H9 (cell line): ENCODE measurements around the gene FGFR4. TPM values are rescaled to one million over a fixed set of nuclear protein-coding genes. Genes with fewer than 3 reads are reported as not detected.
A peak's percentile ranks its signal among the peaks of the same experiment; 100 is the strongest.

Source experiments
- DNase-seq: peaks from one replicate; pipeline ENCODE4 v3.0.0-alpha.2; 2017
- H2AFZ ChIP-seq: one replicate; pipeline ENCODE4 v1.6.1; 2013; ENCODE audit warnings: mild to moderate bottlenecking, low read length, control low read depth, moderate library complexity
- H2AK5ac ChIP-seq: 2 replicates; pipeline ENCODE4 v1.6.1; 2013; ENCODE audit warnings: low read length, control low read depth, mixed read lengths; ENCODE audit not compliant: insufficient read length
- H2BK120ac ChIP-seq: one replicate; pipeline ENCODE4 v1.6.1; 2013; ENCODE audit warnings: low read depth, mild to moderate bottlenecking, low read length, control low read depth, inconsistent platforms; ENCODE audit not compliant: poor library complexity, severe bottlenecking
- H2BK12ac ChIP-seq: 2 replicates; pipeline ENCODE4 v1.6.1; 2013; ENCODE audit warnings: low read length, control low read depth, mixed read lengths, low read depth; ENCODE audit not compliant: insufficient read length
- H2BK15ac ChIP-seq: 2 replicates; pipeline ENCODE4 v1.6.1; 2013; ENCODE audit warnings: low read depth, low read length, control low read depth
- H2BK20ac ChIP-seq: one replicate; pipeline ENCODE4 v1.6.1; 2013; ENCODE audit warnings: low read depth, mild to moderate bottlenecking, low read length, control low read depth, inconsistent platforms; ENCODE audit not compliant: poor library complexity, severe bottlenecking
- H2BK5ac ChIP-seq: 2 replicates; pipeline ENCODE4 v1.6.1; 2013; ENCODE audit warnings: low read length, control low read depth, mixed read lengths; ENCODE audit not compliant: insufficient read length
- H3K14ac ChIP-seq: 2 replicates; pipeline ENCODE4 v1.6.1; 2013; ENCODE audit warnings: low read length, control low read depth; ENCODE audit not compliant: insufficient read depth
- H3K18ac ChIP-seq: 2 replicates; pipeline ENCODE4 v1.6.1; 2013; ENCODE audit warnings: low read depth, mild to moderate bottlenecking, mixed read lengths, low read length, control low read depth; ENCODE audit not compliant: insufficient read length
- H3K23ac ChIP-seq: 2 replicates; pipeline ENCODE4 v1.6.1; 2013; ENCODE audit warnings: low read length, control low read depth, mixed read lengths, low read depth; ENCODE audit not compliant: insufficient read length
- H3K23me2 ChIP-seq: 2 replicates; pipeline ENCODE4 v1.6.1; 2013; ENCODE audit warnings: low read depth, mild to moderate bottlenecking, mixed read lengths, low read length, control low read depth; ENCODE audit not compliant: insufficient read length, poor library complexity, severe bottlenecking
- H3K27ac ChIP-seq: 2 replicates; pipeline ENCODE4 v1.5.1; 2013; ENCODE audit warnings: low read length, control low read depth, mixed read lengths, low read depth; ENCODE audit not compliant: insufficient read length
- H3K27me3 ChIP-seq: 2 replicates; pipeline ENCODE4 v1.6.1; 2013; ENCODE audit warnings: low read length, control low read depth, inconsistent platforms; ENCODE audit not compliant: insufficient read depth
- H3K4ac ChIP-seq: 2 replicates; pipeline ENCODE4 v1.6.1; 2013; ENCODE audit warnings: low read depth, mild to moderate bottlenecking, control low read depth, inconsistent platforms, low read length, moderate library complexity
- H3K4me1 ChIP-seq: 2 replicates; pipeline ENCODE4 v1.6.1; 2013; ENCODE audit warnings: low read length, control low read depth, inconsistent platforms; ENCODE audit not compliant: insufficient read depth
- H3K4me2 ChIP-seq: 2 replicates; pipeline ENCODE4 v1.6.1; 2013; ENCODE audit warnings: low read length, control low read depth, mixed read lengths; ENCODE audit not compliant: insufficient read length, insufficient read depth
- H3K56ac ChIP-seq: 2 replicates; pipeline ENCODE4 v1.6.1; 2013; ENCODE audit warnings: low read depth, mild to moderate bottlenecking, mixed read lengths, low read length, control low read depth; ENCODE audit not compliant: insufficient read length
- H3K79me1 ChIP-seq: 2 replicates; pipeline ENCODE4 v1.6.1; 2013; ENCODE audit warnings: low read depth, mild to moderate bottlenecking, moderate library complexity, low read length, control low read depth, inconsistent platforms; ENCODE audit not compliant: insufficient read depth, poor library complexity, severe bottlenecking
- H3K79me2 ChIP-seq: 2 replicates; pipeline ENCODE4 v1.6.1; 2013; ENCODE audit warnings: low read length, control low read depth, inconsistent platforms; ENCODE audit not compliant: insufficient read depth
- H3K9ac ChIP-seq: 2 replicates; pipeline ENCODE4 v1.6.1; 2013; ENCODE audit warnings: low read length, control low read depth, mixed read lengths; ENCODE audit not compliant: insufficient read length; ENCODE audit errors: extremely low read depth
- H3K9me3 ChIP-seq: one replicate; pipeline ENCODE4 v1.6.1; 2013; ENCODE audit warnings: low read depth, low read length, inconsistent platforms; ENCODE audit not compliant: control insufficient read depth
- H3T11ph ChIP-seq: one replicate; pipeline ENCODE4 v1.6.1; 2013; ENCODE audit warnings: mild to moderate bottlenecking, low read length, control low read depth, inconsistent platforms
- H4K20me1 ChIP-seq: one replicate; pipeline ENCODE4 v1.6.1; 2013; ENCODE audit not compliant: control insufficient read depth, insufficient read length, insufficient read depth
- H4K5ac ChIP-seq: 2 replicates; pipeline ENCODE4 v1.6.1; 2013; ENCODE audit warnings: low read depth, mild to moderate bottlenecking, mixed read lengths, low read length, control low read depth; ENCODE audit not compliant: insufficient read length
- H4K8ac ChIP-seq: replicated peaks from 2 replicates; pipeline ENCODE4 v1.6.1; 2013; ENCODE audit warnings: low read length, control low read depth, mixed read lengths, low read depth; ENCODE audit not compliant: insufficient read length
- H4K91ac ChIP-seq: 2 replicates; pipeline ENCODE4 v1.6.1; 2013; ENCODE audit warnings: low read depth, mild to moderate bottlenecking, moderate library complexity, mixed read lengths, low read length, control low read depth; ENCODE audit not compliant: insufficient read length
- H3K27ac Mint-ChIP-seq, 3 experiments: 2 replicates in 2 of 3; 3 replicates in 1 of 3; pipeline ENCODE4 v1.8.0; 2020 to 2021; ENCODE audit warnings: mixed read lengths in 3 of 3, mild to moderate bottlenecking in 1 of 3, moderate library complexity in 1 of 3
- H3K27me3 Mint-ChIP-seq: 2 replicates; pipeline ENCODE4 v1.8.0; 2021; ENCODE audit warnings: low read depth, mild to moderate bottlenecking, moderate library complexity, mixed read lengths
- H3K36me3 Mint-ChIP-seq, 3 experiments: 2 replicates in 2 of 3; 3 replicates in 1 of 3; pipeline ENCODE4 v1.8.0; 2020 to 2021; ENCODE audit warnings: low read depth in 3 of 3, mixed read lengths in 3 of 3; ENCODE audit not compliant: insufficient read depth in 1 of 3
- H3K4me1 Mint-ChIP-seq, 2 experiments: 2 replicates each; pipeline ENCODE4 v1.8.0; 2020; ENCODE audit warnings: mixed read lengths in 2 of 2
- H3K4me3 Mint-ChIP-seq, 2 experiments: 2 replicates in 1 of 2; 3 replicates in 1 of 2; pipeline ENCODE4 v1.8.0; 2020 to 2021; ENCODE audit warnings: mild to moderate bottlenecking in 2 of 2, mixed read lengths in 2 of 2, moderate library complexity in 1 of 2
- H3K9me3 Mint-ChIP-seq, 2 experiments: 2 replicates in 1 of 2; 3 replicates in 1 of 2; pipeline ENCODE4 v1.8.0; 2020; ENCODE audit warnings: mild to moderate bottlenecking in 2 of 2, mixed read lengths in 2 of 2, moderate library complexity in 1 of 2
- CTCF ChIP-seq: fragments of 200-600 bp; sonication (generic); conservative IDR thresholded peaks from 3 replicates; pipeline ENCODE4 v1.8.0; 2021; ENCODE audit warnings: antibody characterized with exemption, mild to moderate bottlenecking
- WGBS: extraction: QIAGEN DNeasy Blood & Tissue Kit; methylation state at CpG from one replicate; pipeline ENCODE4 v1.1.7; 2013; ENCODE audit warnings: missing lambda C conversion rate, low lambda C conversion rate, mixed read lengths; ENCODE audit not compliant: insufficient read length; ENCODE audit errors: extremely low coverage; 5-methylcytosine and 5-hydroxymethylcytosine counted together
- total RNA-seq: library from RNA; stranded (reverse); gene quantifications from 2 replicates; pipeline ENCODE4 v1.2.1, GENCODE V29; 2021

FGFR4 gene
- total RNA-seq, 1 experiment from 2014 or later, result 52.8 TPM

DNA sequence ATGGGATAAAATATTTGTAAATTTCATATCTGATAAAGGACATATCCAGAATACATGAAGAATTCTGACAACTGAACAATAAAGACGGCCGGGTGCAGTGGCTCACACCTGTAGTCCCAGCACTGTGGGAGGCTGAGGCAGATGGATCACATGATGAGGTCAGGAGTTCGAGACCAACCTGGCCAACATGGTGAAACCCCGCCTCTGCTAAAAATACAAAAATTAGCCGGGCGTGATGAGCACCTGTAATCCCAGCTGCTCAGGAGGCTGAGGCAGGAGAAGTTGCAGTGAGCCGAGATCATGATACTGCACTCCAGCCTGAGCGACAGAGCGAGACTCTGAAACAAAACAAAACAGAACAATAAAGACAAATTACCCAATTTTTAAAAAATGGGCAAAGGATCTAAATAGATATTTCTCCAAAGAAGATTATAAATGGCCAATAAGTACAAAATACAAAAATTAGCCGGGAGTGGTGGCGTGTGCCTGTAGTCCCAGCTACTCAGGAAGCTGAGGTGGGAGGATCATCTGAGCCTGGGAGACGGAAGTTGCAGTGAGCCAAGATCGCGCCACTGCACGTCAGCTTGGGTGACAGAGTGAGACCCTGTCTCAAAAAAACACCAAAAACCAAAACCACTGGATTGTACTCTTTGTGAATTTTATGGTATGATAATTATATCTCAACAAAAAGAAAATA, 37.2 kb downstream of the FGFR4 start:
- Mint-ChIP-seq H3K27me3 (peaks cover 5% of the 10 kb centered on the region), H3K4me3 (peak overlapping the region in 1 of 2 experiments; percentile 20; a peak in 1 of 5 replicates), H3K9me3 (no peaks in the 10 kb centered on the region), H3K36me3 (no peaks in the 10 kb centered on the region; a peak in 1 of 7 replicates), H3K27ac (no peak overlapping the region; a peak in 1 of 7 replicates), H3K4me1 (peaks cover 8 to 22% of the 10 kb centered on the region in 2 experiments)
- Histone ChIP-seq H3K27me3 (no peaks in the 10 kb centered on the region), H2AK5ac (no peak overlapping the region), H3K79me2 (no peaks in the 10 kb centered on the region), H2BK120ac (no peak overlapping the region), H4K20me1 (no peaks in the 10 kb centered on the region), H3K79me1 (no peaks in the 10 kb centered on the region), H2AFZ (no peak overlapping the region), H3K23me2 (no peaks in the 10 kb centered on the region), H3K27ac (no peak overlapping the region), H3K56ac (no peak overlapping the region), H3K18ac (no peak overlapping the region), H2BK15ac (no peak overlapping the region), H4K8ac (no peak overlapping the region), H3K9ac (no peak overlapping the region), H2BK5ac (no peak overlapping the region), H2BK20ac (no peak overlapping the region), H3T11ph (no peak overlapping the region), H4K5ac (no peak overlapping the region), H2BK12ac (no peak overlapping the region), H3K14ac (no peak overlapping the region), H3K4me1 (no peaks in the 10 kb centered on the region), H3K4me2 (no peak overlapping the region), H4K91ac (no peak overlapping the region), H3K23ac (no peak overlapping the region), H3K4ac (no peak overlapping the region), H3K9me3 (no peaks in the 10 kb centered on the region)
- no peak for DNase-seq
- no peak for TF ChIP-seq CTCF
- no CpG with 5 or more reads among the region's 15 CpGs for WGBS
